PC-3 (cell line): ENCODE data around the gene SERPIND1.

ENCODE experiments used
- EZH2 ChIP-seq: fragments of 300-600 bp; sonication (generic); IDR thresholded peaks from one replicate; pipeline ENCODE4 v1.6.1; 2017; ENCODE audit warnings: antibody characterized with exemption, mild to moderate bottlenecking, low read length; ENCODE audit not compliant: unreplicated experiment
- TF ChIP-seq, protein P1 (sequence below): fragments of 300-600 bp; sonication (generic); conservative IDR thresholded peaks from 2 replicates; pipeline ENCODE4 v1.5.1; 2017; ENCODE audit warnings: antibody characterized with exemption, low read depth, mild to moderate bottlenecking, low read length

DNA sequence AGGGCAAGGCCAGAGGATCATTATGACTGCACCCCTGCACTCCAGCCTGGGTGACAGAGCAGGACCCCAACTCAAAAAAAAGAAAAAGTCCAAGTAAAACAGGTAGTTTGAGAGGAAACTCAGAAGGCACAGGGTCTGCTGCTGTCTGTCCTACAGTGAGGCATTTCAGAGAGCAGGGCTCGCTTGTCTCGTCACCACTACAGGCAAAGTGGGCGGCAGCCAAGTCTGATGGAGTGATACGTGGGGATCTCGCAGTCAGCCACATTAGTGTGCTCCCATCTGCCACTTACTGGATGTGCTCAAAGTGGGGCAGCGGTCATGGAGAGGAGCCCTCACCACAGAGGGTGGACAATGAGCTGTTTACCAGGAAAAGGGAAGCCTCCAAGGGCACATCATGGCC, 42.6 kb downstream of the SERPIND1 start:
- TF ChIP-seq, protein P1, sequence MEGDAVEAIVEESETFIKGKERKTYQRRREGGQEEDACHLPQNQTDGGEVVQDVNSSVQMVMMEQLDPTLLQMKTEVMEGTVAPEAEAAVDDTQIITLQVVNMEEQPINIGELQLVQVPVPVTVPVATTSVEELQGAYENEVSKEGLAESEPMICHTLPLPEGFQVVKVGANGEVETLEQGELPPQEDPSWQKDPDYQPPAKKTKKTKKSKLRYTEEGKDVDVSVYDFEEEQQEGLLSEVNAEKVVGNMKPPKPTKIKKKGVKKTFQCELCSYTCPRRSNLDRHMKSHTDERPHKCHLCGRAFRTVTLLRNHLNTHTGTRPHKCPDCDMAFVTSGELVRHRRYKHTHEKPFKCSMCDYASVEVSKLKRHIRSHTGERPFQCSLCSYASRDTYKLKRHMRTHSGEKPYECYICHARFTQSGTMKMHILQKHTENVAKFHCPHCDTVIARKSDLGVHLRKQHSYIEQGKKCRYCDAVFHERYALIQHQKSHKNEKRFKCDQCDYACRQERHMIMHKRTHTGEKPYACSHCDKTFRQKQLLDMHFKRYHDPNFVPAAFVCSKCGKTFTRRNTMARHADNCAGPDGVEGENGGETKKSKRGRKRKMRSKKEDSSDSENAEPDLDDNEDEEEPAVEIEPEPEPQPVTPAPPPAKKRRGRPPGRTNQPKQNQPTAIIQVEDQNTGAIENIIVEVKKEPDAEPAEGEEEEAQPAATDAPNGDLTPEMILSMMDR, result no peak
- no peak for TF ChIP-seq EZH2
